ENCODE data around the gene ADCYAP1R1.

GRCh38 chr7:31076641-31077310, 24.7 kb downstream of the ADCYAP1R1 start:
- TF ChIP-seq CTCF (IDR thresholded peaks at IDR 0.05; ENCODE audit: low read depth, low read length): no peak
- TF ChIP-seq EZH2phosphoT487 (IDR thresholded peaks at IDR 0.05; ENCODE audit: low read depth): no peak

Data from OCI-LY3 (cell line).